NCI-H82 treated with DMSO at 0.1 percent for 48 hours (cell line): ENCODE results near the gene SH3BP5L.
A peak's percentile ranks its signal among the peaks of the same experiment; 100 is the strongest.

Source experiments
- DNase-seq: peaks from one replicate; lab custom pipeline; 2025; ENCODE audit not compliant: unreplicated experiment; lab: John Stamatoyannopoulos, UW

Gene SH3BP5L

GRCh38 chr1:248830718-248831017, 5.0 kb upstream of the SH3BP5L start:
- DNase-seq, result peak; percentile 59

DNA sequence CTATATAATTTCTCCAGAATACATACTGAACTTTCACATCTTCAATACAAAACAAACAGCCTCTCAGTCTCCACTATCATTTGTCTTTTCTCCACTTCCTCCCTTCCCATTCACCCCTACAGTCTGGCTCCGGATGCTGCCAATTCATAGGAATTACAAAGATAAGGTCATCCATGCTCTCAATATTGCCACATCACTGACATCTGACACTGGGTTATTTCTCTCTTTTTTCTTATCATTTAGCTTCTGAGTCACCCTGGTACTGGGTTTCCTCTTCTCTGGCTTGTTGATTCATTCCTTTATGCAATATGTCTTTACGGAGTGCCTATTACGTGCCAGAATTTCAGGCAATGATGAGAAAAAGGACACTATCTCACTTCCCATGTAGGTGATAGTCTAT, 3.1 kb upstream of the SH3BP5L start:
- DNase-seq, result no peak

DNA sequence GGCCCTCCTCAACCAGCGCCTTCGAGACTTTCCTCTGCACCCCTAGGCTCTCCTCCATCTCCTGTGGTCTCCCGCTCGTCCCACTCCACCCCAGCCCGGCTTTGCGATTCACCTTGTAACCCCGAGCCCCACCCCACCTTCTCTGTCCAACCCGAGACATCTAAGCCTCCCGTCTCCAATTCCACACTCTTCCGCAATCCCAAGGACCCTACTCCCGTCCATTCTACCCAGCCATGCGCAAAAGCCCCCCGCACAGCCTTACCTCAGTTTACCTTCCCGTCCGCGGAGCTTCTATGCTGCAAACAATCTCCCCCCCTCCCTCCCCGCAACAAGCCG, 174 bp downstream of the SH3BP5L start:
- no peak for DNase-seq

DNA sequence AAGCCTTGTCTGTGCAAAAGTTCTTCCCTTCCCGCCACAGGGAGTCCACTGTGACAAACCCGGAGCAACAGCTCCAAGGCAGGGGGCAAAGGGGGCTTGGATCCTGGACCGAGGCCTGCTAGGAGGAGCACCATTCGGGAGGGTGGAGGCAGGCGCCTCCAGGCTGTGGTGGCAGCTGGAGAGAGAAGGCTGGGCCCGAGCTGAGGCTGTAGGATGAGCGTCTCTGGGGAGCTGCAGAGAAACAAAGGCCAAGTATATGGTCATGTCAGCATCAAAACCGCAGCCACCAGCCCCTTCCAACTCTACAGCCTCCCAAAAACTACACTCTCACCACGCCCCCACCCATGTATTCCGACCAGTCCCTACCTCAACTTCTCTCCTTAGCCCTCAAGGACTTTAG, 579 bp downstream of the SH3BP5L start:
- DNase-seq, result no peak

DNA sequence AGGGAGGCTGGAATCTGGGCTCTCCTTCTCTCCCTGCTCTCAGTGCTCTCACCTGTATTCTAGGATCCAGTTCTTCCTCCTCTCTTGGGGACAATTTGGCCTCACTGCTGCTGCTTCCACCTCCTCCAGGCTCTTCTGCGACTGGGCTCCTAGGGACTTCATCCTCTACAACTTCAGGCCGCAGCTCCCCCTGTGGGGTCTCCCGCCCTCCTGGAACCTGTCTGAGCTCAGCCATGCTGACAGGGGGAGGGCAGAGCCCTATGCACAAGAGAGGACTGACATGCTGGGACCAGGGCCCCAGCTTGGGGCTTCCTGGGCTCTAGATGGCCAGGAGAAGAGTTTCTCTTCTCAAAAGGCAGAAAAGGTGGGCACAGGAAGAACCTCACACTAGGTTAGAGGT, 1.0 kb downstream of the SH3BP5L start:
- no peak for DNase-seq

DNA sequence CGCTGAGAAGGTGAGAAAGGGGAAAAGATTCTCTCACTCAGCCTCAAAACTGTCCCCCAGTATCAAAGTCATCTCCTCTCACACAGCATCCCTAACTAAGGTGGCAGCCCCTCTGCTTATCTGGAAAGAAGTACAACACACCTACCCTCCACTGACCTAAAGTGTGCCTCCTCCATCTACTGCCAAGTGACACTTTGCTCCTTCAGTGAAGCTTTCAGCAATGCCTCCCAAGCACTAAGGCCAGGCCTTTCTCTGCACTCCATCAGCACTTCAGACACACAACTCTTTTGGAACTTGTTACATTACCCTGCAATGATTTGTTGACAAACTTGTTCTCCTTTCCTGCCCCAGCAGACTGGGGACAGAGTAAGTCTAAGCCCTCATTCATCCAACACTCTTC, 1.4 kb downstream of the SH3BP5L start:
- no peak for DNase-seq

- DNase-seq, result no peak
These were observed 2.2 kb downstream of the SH3BP5L start for GRCh38 chr1:248823517-248824001.

DNA sequence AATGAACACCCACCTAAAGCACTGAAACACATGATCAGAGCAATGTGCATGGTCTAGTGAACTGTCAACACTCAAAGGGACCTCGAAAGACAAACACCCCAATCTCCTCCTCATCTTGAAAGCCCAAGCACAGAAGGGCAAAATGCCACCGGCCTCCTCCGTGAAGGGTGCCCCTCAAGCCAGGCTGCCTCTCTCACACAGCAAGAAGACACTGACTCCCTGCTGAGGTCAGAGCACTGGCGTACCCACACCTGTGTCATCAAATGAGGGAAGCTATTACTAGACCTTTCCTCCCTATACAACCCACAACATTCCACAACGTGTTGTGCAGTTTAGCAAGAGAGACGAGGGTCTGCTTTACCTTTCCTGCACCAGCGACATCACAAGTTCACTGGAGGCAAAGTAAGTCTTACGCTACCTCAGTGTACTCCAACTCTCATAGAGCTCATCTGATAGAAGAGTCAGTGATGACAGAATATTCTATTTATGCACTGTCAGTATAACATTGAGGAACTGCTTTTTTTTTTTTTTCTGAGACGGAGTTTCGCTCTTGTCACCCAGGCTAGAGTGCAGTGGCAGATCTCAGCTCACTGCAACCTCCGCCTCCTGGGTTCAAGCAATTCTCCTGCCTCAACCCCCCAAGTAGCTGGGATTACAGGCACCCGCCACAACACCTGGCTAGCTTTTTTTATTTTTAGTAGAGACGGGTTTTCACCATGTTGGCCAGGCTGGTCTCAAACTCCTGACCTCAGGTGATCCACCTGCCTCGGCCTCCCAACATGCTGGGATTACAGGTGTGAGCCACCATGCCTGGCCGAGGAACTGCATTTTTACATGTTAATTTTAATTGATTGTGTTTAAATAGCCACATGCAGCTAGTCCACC, 3.3 kb downstream of the SH3BP5L start:
- no peak for DNase-seq

- DNase-seq, result no peak
These were observed 4.1 kb downstream of the SH3BP5L start for GRCh38 chr1:248821641-248822040.

DNA sequence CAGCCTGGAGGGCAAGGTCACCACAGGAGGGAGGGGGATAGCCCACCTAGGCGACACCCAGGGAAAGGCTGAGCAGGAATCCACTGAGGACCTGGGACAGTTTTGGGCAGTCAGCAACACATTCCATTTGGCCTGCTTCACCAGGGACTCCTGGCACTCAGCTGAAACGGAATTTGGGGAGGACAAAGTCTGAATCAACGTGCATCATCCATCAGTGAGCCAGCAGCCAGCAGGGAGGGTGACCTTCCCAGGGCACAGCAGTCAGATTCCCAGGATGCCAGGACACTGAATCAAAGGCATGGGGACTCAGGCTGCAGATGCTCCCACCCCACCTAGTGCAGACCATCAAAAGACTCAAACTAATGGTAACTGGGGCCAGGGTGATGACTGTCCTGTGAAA, 4.6 kb downstream of the SH3BP5L start:
- no peak for DNase-seq

DNA sequence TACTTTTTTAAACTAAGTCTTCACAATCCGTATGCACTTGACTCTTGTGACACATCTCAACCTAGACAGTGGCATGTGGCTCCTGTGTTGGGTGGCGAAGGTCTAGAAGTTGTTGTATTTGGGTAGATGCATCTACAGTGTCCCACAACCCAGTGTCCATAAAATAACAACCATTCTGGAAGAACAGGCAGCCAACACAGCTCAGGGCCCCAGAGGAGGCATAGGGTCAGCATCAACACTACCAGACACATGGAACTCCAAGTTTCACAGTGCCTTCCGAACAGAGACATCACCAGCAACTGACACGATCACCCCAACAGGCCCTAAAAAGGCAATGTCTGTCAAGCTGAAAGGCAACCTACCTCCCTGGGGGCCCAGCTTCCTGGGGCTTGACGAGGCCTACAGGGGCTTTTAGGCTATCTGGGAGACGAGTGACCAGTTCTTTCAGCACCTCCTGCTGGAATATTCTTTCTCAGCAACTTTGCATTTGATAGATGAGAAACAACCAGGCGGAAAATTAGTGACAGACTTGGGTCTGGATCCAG, 5.6 kb downstream of the SH3BP5L start:
- DNase-seq, result no peak

DNA sequence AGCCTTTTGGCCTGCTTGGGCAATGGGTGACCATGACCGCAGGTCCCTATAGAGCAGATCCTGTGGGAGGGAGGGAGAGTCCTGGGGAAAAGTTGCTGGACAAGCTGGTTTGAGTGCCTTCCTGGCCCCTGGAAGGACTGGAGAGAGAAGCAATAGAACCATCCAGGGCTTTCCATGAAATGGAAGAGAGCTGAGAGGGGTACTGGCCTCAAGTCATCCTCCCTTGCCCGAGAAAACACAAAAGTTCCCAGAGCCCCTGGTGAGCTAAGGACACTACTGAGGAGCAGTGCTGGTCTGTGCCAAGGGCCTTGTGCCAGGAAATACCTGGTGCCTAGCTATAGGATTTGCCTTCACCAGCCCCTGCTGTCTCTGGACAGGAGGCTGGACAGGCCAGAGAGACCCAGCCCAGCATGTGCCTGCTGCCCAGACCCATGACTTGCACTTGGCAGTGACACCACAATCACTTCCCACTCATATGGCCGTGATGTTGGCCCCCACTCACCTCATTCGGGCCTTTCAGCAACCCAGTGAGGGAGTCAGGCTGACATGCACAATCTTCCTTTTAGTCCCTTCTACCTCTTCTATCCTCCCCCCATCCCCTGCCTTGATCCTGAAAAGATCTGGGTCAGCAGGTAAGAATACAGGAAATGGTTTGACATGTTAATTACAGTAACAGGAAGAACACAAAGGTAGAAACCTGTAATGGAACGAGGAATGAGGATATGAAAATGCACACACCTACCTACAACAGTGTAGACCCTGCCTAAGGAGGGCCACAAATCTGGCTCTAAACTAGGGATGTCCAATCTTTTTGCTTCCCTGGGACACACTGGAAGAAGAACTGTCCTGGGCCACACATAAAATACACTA, 7.0 kb downstream of the SH3BP5L start:
- DNase-seq, result no peak

GRCh38 chr1:248817065-248817464, 8.7 kb downstream of the SH3BP5L start:
- no peak for DNase-seq

DNA sequence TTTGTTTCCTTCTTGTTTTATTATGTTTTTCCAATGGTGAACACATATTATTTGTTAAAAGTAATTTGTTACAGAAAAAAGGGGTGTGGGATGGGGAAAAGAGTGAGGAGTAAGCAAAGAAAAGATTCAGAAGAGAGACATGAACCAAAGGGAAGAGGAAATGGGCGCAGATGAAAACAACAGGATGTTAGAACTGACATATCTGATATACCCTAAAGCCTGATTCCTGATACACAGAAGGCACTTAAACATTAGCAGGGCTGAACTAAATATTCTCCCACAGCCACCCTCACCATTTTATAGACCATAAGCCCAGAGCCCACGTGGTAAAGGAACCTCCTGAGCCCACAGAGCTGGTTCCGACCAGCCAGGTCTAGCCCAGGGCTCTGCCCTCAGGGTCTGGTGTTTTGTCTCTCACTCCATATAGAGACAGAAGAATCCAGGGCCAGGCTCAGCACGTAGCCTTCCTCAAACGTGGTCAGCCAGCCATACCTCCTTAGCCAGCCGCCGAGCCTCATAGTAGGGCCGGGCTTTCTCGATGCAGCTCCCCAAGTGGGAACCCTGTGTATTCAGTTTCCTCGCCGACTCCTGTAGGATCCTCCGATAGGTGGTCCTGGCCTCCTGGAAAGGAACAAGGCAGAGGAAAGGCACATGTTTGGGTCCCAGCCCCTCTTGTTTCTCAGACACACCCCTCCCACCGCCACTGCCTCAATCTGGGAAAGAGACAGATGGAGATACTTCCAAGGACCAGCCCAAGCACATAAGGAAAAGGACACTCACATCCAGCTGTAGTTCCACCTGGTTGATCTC, 9.5 kb downstream of the SH3BP5L start:
- DNase-seq, result no peak

GRCh38 chr1:248815407-248816034, 10.2 kb downstream of the SH3BP5L start:
- DNase-seq, result no peak

- DNase-seq, result no peak
These were observed 11.4 kb downstream of the SH3BP5L start for GRCh38 chr1:248814351-248814750.

DNA sequence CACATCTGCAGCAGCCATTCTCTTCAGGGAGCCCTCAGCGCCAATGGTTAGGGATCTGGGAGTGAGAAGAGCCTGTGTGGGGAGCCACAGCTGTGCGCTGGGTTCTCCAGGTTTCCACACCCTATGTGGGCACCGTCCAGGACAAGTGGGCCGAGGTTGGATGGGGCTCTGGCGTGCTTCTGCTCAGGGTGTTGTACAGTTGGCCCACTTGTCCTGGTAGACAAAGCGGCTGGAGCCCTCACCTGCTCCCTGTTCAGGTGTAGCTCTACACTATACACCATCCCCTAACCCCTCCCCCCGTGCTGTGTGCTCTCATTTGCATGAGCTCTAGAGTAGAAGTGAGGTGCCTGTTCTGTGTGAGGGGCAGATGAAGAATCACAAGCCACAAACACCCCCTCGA, 12.2 kb downstream of the SH3BP5L start:
- DNase-seq, result no peak

DNA sequence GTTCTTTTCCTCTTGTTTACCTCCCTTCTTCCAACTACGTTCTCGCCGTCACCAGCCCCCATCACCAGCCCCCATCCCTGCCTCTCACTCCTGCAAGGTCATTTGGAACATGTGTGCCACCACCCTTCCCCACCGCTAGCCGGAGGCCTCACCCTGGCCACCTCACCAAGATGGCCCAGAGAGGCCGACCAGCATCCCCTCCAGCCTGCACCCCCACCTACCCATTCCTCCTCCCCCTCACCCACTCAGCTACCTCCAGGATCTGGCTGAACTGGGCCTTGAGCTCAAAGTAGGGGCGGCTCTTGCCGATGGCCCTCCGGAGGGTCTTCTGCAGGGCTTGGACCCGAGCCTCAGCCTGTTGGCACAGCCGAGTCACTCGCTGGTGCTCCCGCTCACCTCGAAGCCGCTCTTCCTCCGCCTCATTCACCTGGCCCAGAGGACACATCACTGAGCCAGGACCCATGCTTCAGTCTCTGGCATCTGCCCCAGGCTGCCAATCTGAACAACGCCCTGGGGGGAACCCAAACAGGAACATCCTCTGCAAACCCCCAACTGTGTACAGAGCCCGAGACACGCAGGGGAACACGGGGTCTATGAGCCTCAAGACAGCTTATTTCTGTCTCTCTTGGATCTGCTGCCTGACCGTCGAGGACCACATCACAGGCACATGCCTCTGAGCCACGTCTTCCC, 12.8 kb downstream of the SH3BP5L start:
- DNase-seq, result no peak

- no peak for DNase-seq
These were observed 13.9 kb downstream of the SH3BP5L start for GRCh38 chr1:248811514-248812490.
